GM19238 (cell line): ENCODE results near the gene MDM1.

Experiments
- DNase-seq: peaks from one replicate; pipeline ENCODE4 v3.0.0; 2011; ENCODE audit warnings: low spot score; ENCODE audit not compliant: insufficient read length

The MDM1 gene

GRCh38 chr12:68326716-68327115 lies 5.4 kb downstream of the MDM1 start:
- DNase-seq: no peak

- DNase-seq: no peak
Observed at GRCh38 chr12:68325966-68326365, 6.2 kb downstream of the MDM1 start.

DNA sequence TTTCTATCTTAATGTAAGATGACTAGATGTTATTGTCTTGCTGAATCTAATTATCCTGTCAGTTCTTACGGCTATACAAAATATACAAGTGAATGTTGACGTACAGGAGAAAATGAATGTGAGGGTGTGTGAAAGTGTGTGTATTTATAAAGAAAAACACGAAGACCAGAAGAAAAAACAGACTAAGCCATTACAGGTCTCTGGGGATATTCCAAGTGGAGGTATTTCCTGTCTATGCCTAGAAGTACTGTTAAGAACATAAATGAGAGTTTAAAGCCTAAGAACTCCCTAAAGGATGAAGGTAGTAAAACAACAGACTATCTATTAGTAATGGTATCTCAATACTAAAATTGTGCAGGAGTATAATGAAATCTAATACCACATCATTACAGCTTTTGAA lies 7.6 kb downstream of the MDM1 start:
- DNase-seq: no peak

DNA sequence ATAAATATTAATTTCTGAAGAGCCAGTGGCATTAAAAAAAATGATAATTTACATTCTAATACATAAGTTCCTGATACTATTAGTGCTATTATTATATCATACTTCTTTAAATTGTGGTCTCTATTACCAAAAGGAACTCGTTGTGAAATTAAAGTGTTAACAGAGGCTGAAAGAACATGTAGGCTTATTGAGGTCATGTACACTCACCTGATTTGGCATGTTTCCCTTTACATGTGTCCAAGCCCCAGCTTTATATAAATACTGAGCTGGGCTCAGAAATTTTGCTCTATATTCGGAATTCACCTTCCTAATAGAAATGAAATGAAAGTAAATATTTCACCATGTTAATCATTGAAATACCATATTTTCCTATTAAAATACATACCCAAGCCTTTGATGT lies 11.0 kb downstream of the MDM1 start:
- DNase-seq: no peak

DNA sequence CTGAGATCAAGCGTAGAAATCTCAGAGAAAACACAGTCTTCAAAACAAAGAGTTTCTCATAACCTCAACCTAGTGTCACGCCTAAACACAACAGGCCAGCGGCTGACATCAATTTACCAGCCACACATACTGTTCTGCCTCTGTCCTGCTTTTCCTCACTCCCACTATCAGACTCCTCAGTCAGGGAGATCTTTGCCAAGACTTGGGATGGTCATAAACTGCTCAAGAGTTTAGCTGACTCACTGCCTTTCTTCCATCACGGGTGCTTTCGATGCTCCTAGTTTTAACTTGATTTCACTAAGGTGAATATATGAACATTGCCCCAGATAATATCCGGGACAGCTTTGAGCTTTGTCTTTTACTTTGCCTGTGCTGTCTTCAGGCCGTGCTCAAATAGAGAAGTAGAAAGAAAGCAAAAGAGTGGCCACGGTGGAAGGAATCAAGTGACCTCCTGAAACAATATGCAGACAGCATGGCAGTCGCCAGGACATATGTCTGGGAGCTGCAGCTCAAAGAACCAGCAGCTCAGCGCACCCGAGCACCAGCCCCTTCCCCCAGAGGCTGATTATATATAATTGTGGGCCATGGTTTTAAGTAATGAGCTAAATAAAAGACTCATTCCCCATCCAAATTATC lies 12.1 kb downstream of the MDM1 start:
- DNase-seq: no peak

DNA sequence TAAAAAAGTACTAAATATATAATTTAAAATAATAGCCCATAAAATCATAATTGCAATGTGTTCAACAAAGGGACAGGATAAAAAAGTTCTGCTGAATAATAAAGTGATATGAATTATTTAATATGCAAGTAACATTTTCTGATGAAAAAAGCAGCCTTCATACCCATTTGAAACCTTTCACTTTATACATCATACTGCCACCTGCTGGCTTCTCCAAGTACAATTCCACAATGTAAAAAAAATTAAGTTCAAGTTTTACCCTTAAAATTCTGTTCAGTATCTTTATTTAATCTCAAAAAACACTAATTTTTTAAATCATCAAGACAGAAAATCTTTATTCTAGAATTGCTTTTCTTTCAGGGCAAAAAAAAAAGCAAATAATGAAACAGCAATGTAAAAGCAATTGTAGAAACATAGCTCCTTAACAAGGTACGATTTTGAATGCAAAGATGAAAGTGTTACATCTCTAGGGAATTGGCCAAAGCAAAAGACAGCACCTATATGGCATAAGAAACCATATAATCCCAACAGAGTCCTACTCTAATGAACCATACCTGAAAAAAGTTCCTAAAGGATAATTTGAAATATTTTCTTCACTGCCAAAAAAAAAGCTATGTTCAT lies 15.0 kb downstream of the MDM1 start:
- peak; percentile 16 for DNase-seq

DNA sequence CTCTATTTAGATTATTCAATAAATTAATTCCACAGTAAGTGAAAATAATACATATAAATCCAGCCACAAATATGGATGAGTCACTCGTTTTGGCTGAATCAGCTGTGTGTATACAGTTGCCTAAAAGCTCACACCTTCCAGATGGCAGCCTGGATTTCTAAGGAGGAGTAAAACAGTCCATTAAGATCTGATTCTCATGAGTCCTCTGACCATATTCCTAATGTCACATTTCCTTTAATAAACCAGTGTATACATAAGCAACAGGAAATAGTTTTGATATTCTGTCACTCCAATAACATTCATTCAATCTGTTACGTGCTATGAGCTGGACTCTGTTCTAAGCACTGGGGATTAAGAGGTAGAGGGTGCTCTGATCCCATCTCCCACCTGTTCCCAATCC lies 21.8 kb downstream of the MDM1 start:
- no peak for DNase-seq

DNA sequence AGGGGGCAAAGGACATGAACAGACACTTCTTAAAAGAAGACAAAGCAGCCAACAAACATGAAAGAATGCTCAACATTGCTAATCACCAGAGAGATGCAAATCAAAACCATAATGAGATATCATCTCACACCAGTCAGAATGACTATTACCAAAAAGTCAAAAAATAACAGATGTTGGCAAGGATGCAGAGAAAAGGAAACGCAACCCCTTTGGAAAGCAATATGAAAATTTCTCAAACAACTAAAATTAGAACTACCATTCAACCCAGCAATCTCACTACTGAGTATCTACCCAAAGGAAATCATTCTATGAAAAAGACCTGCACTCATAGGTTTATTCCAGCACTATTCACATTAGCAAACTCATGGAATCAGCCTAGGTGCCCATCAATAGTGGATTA lies 25.6 kb downstream of the MDM1 start:
- DNase-seq: no peak

DNA sequence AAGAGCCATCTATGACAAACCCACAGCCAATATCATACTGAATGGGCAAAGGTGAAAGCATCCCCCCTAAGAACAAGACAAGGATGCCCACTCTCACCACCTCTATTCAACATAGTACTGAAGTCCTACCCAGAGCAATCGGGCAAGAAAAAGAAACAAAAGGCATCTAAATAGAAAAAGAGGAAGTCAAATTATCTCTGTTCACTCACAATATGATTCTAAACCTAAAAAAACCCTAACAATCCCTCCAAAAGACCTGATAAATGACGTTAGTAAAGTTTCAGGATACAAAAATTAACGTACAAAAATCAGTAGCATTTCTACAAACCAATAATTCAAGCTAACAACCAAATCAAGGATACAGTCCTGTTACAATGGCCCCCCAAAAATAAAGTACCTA lies 26.9 kb downstream of the MDM1 start:
- no peak for DNase-seq

DNA sequence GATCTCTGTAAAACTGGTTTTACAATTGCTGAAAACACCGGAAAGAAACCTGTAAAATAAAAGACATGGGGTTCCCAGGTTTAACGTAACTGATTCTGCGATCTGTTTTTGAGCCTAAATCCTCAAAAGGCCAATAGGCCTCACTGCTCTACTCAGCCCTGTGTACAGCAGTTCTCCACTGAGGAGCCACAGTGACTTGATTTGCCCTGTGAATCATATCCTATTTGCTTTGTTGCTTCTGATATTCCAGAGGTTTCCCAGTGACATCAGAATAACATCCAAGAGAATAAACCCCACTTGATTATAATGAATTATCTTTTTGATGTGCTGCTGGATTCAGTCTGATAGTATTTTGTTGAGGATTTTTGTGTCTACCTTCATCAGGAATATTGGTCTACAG lies 27.5 kb downstream of the MDM1 start:
- no peak for DNase-seq

GRCh38 chr12:68303850-68304249 lies 28.3 kb downstream of the MDM1 start:
- no peak for DNase-seq

- DNase-seq: no peak
Observed at GRCh38 chr12:68297929-68298328, 34.2 kb downstream of the MDM1 start.

DNA sequence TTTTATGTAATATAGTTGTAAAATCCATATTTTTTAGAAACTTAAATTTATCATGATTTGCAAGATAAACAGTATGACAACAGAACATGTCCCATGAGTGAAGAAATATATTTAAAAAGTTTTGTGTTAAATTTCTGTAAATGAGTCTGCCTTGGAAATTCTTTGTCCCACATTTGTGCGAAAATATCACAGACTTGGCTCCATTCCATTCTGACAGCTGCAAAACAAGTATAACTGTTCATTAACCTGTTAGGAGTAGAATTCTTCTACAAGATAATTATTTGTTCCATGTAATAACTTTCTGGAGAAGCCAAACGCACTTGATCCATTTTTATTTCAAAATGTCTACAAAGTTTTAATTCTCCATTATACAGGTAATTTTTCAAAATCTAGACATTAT lies 37.9 kb downstream of the MDM1 start:
- DNase-seq: no peak

DNA sequence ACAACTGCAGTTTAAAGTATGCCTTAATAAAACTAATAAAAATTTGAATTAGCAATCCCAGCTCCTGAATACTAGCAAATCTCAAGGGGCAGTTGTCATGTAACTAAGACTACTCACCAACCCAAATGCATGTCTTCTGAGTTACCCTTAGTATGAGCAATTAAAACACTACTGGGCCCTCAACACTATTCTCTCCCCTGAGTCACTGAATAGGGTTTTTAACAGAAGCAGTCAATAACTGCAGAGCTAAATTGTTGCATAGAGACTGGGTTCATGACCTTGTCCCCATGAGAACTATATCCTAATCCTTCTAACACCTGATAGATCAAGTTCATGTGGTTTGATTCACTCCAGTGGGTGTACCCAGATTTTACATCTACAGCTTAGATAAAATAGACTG lies 38.8 kb downstream of the MDM1 start:
- no peak for DNase-seq

DNA sequence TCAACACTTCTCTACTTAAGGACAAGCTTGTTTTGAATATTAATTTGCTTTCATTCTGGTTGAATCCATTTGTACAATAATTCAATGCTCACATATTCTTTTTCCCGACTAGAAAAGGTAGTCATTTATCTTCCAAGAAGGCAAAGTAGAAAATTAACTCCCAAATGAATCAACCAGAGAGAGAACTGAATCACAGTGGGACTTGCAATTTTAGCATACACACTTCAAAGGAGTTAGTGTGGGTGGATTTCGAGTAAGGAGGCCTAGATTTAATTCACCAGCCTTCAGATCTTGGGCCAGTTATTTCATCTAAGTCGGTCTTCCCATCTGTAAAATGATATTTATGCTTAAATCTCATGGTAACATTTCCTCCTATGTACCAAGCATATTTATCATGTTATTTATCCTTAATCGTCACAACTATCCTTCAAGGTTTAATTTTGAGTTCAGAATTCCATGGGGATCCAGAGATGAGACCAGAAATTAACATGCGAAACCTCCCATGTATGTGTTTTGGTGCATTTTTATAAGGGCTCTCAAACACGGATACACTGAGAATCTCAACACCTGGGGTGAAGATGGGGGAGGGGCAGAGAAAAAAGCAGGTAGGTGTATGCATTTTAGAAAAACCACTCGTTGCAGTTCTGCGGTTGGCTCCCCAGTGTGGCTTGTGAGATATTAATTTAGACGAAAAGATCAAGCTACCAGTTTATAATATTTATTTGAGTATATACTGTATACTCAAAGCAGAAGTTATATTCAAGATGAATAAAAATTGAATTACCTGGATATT lies 39.8 kb downstream of the MDM1 start:
- no peak for DNase-seq

DNA sequence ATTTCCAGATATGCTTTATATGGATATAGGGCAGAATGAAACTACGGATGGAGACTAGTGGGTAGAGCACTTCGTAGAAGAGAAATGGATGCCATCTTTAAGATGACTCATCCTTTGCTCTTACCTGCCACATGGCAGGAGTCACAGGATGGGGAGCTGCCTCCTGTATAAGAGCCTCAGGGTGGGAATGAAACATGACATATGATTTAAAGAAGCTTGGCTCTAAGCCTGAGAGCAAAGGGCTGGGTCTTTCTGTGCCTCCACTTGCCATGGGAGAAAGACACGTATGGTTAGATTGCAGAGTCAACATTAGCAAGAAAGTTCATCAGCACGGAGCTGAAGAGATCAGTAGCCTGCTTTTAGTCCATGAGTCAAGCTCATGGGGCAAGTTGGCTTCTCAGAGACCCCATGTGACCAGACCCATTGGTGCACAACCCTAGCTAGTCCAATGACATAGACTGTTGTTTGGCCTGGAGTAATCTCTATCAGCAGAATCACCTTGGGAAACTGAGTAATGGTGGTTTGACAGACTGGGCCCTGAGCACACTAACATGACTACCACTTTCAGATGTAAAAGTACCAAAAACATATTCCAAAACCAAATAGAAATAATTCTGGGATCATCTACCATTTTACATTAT lies 40.6 kb downstream of the MDM1 start:
- no peak for DNase-seq

GRCh38 chr12:68290126-68290525 lies 42.0 kb downstream of the MDM1 start:
- DNase-seq: peak; percentile 5

DNA sequence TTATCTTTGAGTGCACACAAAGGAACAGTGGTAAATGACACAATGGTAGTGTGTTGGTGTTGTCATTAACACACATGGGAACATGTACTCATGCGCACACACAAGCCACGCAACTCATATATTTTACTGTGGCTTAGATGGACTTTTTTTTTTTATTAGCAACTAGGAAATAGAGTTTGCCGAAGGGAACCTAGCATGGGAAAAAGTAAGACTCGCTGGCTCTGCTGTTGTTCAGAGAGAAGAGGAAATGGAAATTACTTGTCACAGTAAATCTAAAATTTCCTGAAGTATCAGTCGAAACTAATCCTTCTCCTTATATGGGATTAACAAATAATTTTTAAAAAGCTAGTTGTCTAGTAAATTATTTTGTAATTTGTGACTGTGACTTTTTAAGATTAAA lies 45.1 kb downstream of the MDM1 start:
- DNase-seq: no peak

DNA sequence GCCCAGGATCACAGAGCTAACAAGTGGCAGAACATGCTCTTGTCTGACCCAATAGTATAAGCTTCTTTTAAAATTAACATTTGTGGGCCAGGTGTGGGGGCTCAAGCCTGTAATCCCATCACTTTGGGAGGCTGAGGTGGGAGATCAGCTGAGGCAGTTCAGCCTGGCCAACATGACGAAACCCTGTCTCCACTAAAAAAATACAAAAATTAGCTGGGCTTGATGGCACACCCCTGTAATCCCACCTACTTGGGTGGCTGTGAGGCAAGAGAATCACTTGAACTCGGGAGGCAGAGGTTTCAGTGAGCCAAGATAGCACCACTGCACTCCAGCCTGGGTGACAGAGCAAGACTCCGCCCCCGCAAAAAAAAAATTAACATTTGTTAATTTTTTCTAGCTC lies 45.8 kb downstream of the MDM1 start:
- no peak for DNase-seq

- no peak for DNase-seq
Observed at GRCh38 chr12:68285541-68285940, 46.6 kb downstream of the MDM1 start.

GRCh38 chr12:68281322-68282077 lies 50.7 kb downstream of the MDM1 start:
- DNase-seq: no peak

DNA sequence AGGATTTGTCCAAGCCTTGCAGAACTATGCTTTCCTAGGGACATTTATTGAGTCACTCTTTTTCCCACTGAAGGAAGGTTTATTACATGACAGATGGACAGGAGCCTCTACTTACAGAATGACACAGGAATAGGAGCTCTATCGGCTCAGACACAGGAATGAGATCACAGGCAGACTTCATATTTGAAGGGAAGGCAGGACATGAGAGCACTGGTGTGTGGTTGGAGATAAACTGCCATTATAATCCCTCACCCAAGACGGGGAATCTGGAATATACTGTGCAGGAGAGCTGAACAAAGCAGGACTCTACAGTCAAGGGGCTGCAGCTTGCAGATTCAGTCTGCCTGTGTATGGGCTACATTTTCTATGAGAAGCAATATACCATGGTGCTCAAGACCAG lies 51.9 kb downstream of the MDM1 start:
- DNase-seq: no peak
